IPS-18a (cell line): ENCODE results near the gene WDR86.

ENCODE experiments used
- H3K27ac ChIP-seq: one replicate; pipeline ENCODE4 v1.5.1; 2013; ENCODE audit warnings: low read length
- H3K27me3 ChIP-seq: one replicate; pipeline ENCODE4 v1.6.1; 2013; ENCODE audit warnings: mild to moderate bottlenecking, low read length; ENCODE audit not compliant: control insufficient read depth, insufficient read depth
- H3K36me3 ChIP-seq: one replicate; pipeline ENCODE4 v1.6.1; 2013; ENCODE audit warnings: low read depth, low read length; ENCODE audit not compliant: control insufficient read depth
- H3K4me1 ChIP-seq: one replicate; pipeline ENCODE4 v1.6.1; 2013; ENCODE audit warnings: low read depth, low read length; ENCODE audit not compliant: control insufficient read depth
- H3K4me3 ChIP-seq: one replicate; pipeline ENCODE4 v1.5.1; 2013; ENCODE audit warnings: low read length
- H3K9ac ChIP-seq: one replicate; pipeline ENCODE4 v1.6.1; 2013; ENCODE audit warnings: mild to moderate bottlenecking, low read length, moderate library complexity
- H3K9me3 ChIP-seq: one replicate; pipeline ENCODE4 v1.6.1; 2013; ENCODE audit warnings: low read depth, low read length; ENCODE audit not compliant: control insufficient read depth

The WDR86 gene

GRCh38 chr7:151408839-151409666 is 785 bp downstream of the WDR86 start:
- H3K36me3 ChIP-seq: no peaks in the 10 kb centered on the region
- no peaks in the 10 kb centered on the region for H3K9me3 ChIP-seq
- peak overlapping the region; percentile 81 for H3K4me3 ChIP-seq
- H3K4me1 ChIP-seq: peaks cover 19% of the 10 kb centered on the region
- H3K27me3 ChIP-seq: peaks cover 29% of the 10 kb centered on the region
- H3K27ac ChIP-seq: no peak overlapping the region
- peak overlapping the region; percentile 68 for H3K9ac ChIP-seq

- peak overlapping the region; percentile 49 for H3K9ac ChIP-seq
- peaks cover 29% of the 10 kb centered on the region for H3K27me3 ChIP-seq
- no peak overlapping the region for H3K27ac ChIP-seq
- no peaks in the 10 kb centered on the region for H3K36me3 ChIP-seq
- no peaks in the 10 kb centered on the region for H3K9me3 ChIP-seq
- peaks cover 19% of the 10 kb centered on the region for H3K4me1 ChIP-seq
- H3K4me3 ChIP-seq: peak overlapping the region; percentile 81
Observed at GRCh38 chr7:151408498-151408838, 1.4 kb downstream of the WDR86 start.

GRCh38 chr7:151406886-151407583 is 2.8 kb downstream of the WDR86 start:
- Histone ChIP-seq H3K4me3 (no peak overlapping the region), H3K9me3 (no peaks in the 10 kb centered on the region), H3K27me3 (peaks cover 15% of the 10 kb centered on the region), H3K27ac (no peak overlapping the region), H3K36me3 (no peaks in the 10 kb centered on the region), H3K9ac (no peak overlapping the region), H3K4me1 (peaks cover 19% of the 10 kb centered on the region)

GRCh38 chr7:151406051-151406875 is 3.6 kb downstream of the WDR86 start:
- H3K27ac ChIP-seq: no peak overlapping the region
- H3K36me3 ChIP-seq: no peaks in the 10 kb centered on the region
- no peaks in the 10 kb centered on the region for H3K9me3 ChIP-seq
- H3K4me3 ChIP-seq: no peak overlapping the region
- peaks cover 8% of the 10 kb centered on the region for H3K27me3 ChIP-seq
- H3K9ac ChIP-seq: no peak overlapping the region
- peaks cover 13% of the 10 kb centered on the region for H3K4me1 ChIP-seq

GRCh38 chr7:151405588-151405987 is 4.2 kb downstream of the WDR86 start:
- Histone ChIP-seq H3K9me3 (no peaks in the 10 kb centered on the region), H3K4me3 (no peak overlapping the region), H3K27ac (no peak overlapping the region), H3K27me3 (peaks cover under 1% of the 10 kb centered on the region), H3K9ac (no peak overlapping the region), H3K36me3 (no peaks in the 10 kb centered on the region), H3K4me1 (peaks cover 13% of the 10 kb centered on the region)

GRCh38 chr7:151405056-151405455 is 4.8 kb downstream of the WDR86 start:
- H3K4me3 ChIP-seq: no peak overlapping the region
- no peaks in the 10 kb centered on the region for H3K27me3 ChIP-seq
- H3K4me1 ChIP-seq: peaks cover 13% of the 10 kb centered on the region
- H3K9ac ChIP-seq: no peak overlapping the region
- no peak overlapping the region for H3K27ac ChIP-seq
- no peaks in the 10 kb centered on the region for H3K36me3 ChIP-seq
- no peaks in the 10 kb centered on the region for H3K9me3 ChIP-seq

- no peaks in the 10 kb centered on the region for H3K27me3 ChIP-seq
- H3K9me3 ChIP-seq: no peaks in the 10 kb centered on the region
- no peak overlapping the region for H3K9ac ChIP-seq
- H3K36me3 ChIP-seq: no peaks in the 10 kb centered on the region
- no peak overlapping the region for H3K27ac ChIP-seq
- peaks cover 13% of the 10 kb centered on the region for H3K4me1 ChIP-seq
- no peak overlapping the region for H3K4me3 ChIP-seq
Observed at GRCh38 chr7:151404216-151405011, 5.4 kb downstream of the WDR86 start.

- no peak overlapping the region for H3K4me3 ChIP-seq
- peaks cover 12% of the 10 kb centered on the region for H3K4me1 ChIP-seq
- no peaks in the 10 kb centered on the region for H3K27me3 ChIP-seq
- H3K36me3 ChIP-seq: no peaks in the 10 kb centered on the region
- H3K27ac ChIP-seq: no peak overlapping the region
- no peaks in the 10 kb centered on the region for H3K9me3 ChIP-seq
- no peak overlapping the region for H3K9ac ChIP-seq
Observed at GRCh38 chr7:151403764-151404163, 6.1 kb downstream of the WDR86 start.

- H3K9ac ChIP-seq: no peak overlapping the region
- H3K9me3 ChIP-seq: no peaks in the 10 kb centered on the region
- H3K36me3 ChIP-seq: peaks cover 9% of the 10 kb centered on the region
- H3K4me1 ChIP-seq: peaks cover 8% of the 10 kb centered on the region
- H3K27me3 ChIP-seq: no peaks in the 10 kb centered on the region
- H3K4me3 ChIP-seq: no peak overlapping the region
- no peak overlapping the region for H3K27ac ChIP-seq
Observed at GRCh38 chr7:151402029-151402835, 7.6 kb downstream of the WDR86 start.

GRCh38 chr7:151400626-151401315 is 9.1 kb downstream of the WDR86 start:
- H3K27ac ChIP-seq: no peak overlapping the region
- no peak overlapping the region for H3K4me3 ChIP-seq
- H3K9ac ChIP-seq: no peak overlapping the region
- H3K27me3 ChIP-seq: no peaks in the 10 kb centered on the region
- no peaks in the 10 kb centered on the region for H3K9me3 ChIP-seq
- H3K36me3 ChIP-seq: peaks cover 9% of the 10 kb centered on the region
- H3K4me1 ChIP-seq: peaks cover 8% of the 10 kb centered on the region
